H9 (cell line): ENCODE data around the gene RAB11FIP5. TPM values are rescaled to one million over a fixed set of nuclear protein-coding genes. Genes with fewer than 3 reads are reported as not detected.

Experiments used
- DNase-seq: peaks from one replicate; pipeline ENCODE4 v3.0.0-alpha.2; 2017
- H2AFZ ChIP-seq: one replicate; pipeline ENCODE4 v1.6.1; 2013; ENCODE audit warnings: mild to moderate bottlenecking, low read length, control low read depth, moderate library complexity
- H2AK5ac ChIP-seq: 2 replicates; pipeline ENCODE4 v1.6.1; 2013; ENCODE audit warnings: low read length, control low read depth, mixed read lengths; ENCODE audit not compliant: insufficient read length
- H2BK120ac ChIP-seq: one replicate; pipeline ENCODE4 v1.6.1; 2013; ENCODE audit warnings: low read depth, mild to moderate bottlenecking, low read length, control low read depth, inconsistent platforms; ENCODE audit not compliant: poor library complexity, severe bottlenecking
- H2BK12ac ChIP-seq: 2 replicates; pipeline ENCODE4 v1.6.1; 2013; ENCODE audit warnings: low read length, control low read depth, mixed read lengths, low read depth; ENCODE audit not compliant: insufficient read length
- H2BK15ac ChIP-seq: 2 replicates; pipeline ENCODE4 v1.6.1; 2013; ENCODE audit warnings: low read depth, low read length, control low read depth
- H2BK20ac ChIP-seq: one replicate; pipeline ENCODE4 v1.6.1; 2013; ENCODE audit warnings: low read depth, mild to moderate bottlenecking, low read length, control low read depth, inconsistent platforms; ENCODE audit not compliant: poor library complexity, severe bottlenecking
- H2BK5ac ChIP-seq: 2 replicates; pipeline ENCODE4 v1.6.1; 2013; ENCODE audit warnings: low read length, control low read depth, mixed read lengths; ENCODE audit not compliant: insufficient read length
- H3K14ac ChIP-seq: 2 replicates; pipeline ENCODE4 v1.6.1; 2013; ENCODE audit warnings: low read length, control low read depth; ENCODE audit not compliant: insufficient read depth
- H3K18ac ChIP-seq: 2 replicates; pipeline ENCODE4 v1.6.1; 2013; ENCODE audit warnings: low read depth, mild to moderate bottlenecking, mixed read lengths, low read length, control low read depth; ENCODE audit not compliant: insufficient read length
- H3K23ac ChIP-seq: 2 replicates; pipeline ENCODE4 v1.6.1; 2013; ENCODE audit warnings: low read length, control low read depth, mixed read lengths, low read depth; ENCODE audit not compliant: insufficient read length
- H3K23me2 ChIP-seq: 2 replicates; pipeline ENCODE4 v1.6.1; 2013; ENCODE audit warnings: low read depth, mild to moderate bottlenecking, mixed read lengths, low read length, control low read depth; ENCODE audit not compliant: insufficient read length, poor library complexity, severe bottlenecking
- H3K27ac ChIP-seq: 2 replicates; pipeline ENCODE4 v1.5.1; 2013; ENCODE audit warnings: low read length, control low read depth, mixed read lengths, low read depth; ENCODE audit not compliant: insufficient read length
- H3K27me3 ChIP-seq: 2 replicates; pipeline ENCODE4 v1.6.1; 2013; ENCODE audit warnings: low read length, control low read depth, inconsistent platforms; ENCODE audit not compliant: insufficient read depth
- H3K4ac ChIP-seq: 2 replicates; pipeline ENCODE4 v1.6.1; 2013; ENCODE audit warnings: low read depth, mild to moderate bottlenecking, control low read depth, inconsistent platforms, low read length, moderate library complexity
- H3K4me1 ChIP-seq: 2 replicates; pipeline ENCODE4 v1.6.1; 2013; ENCODE audit warnings: low read length, control low read depth, inconsistent platforms; ENCODE audit not compliant: insufficient read depth
- H3K4me2 ChIP-seq: 2 replicates; pipeline ENCODE4 v1.6.1; 2013; ENCODE audit warnings: low read length, control low read depth, mixed read lengths; ENCODE audit not compliant: insufficient read length, insufficient read depth
- H3K56ac ChIP-seq: 2 replicates; pipeline ENCODE4 v1.6.1; 2013; ENCODE audit warnings: low read depth, mild to moderate bottlenecking, mixed read lengths, low read length, control low read depth; ENCODE audit not compliant: insufficient read length
- H3K79me1 ChIP-seq: 2 replicates; pipeline ENCODE4 v1.6.1; 2013; ENCODE audit warnings: low read depth, mild to moderate bottlenecking, moderate library complexity, low read length, control low read depth, inconsistent platforms; ENCODE audit not compliant: insufficient read depth, poor library complexity, severe bottlenecking
- H3K79me2 ChIP-seq: 2 replicates; pipeline ENCODE4 v1.6.1; 2013; ENCODE audit warnings: low read length, control low read depth, inconsistent platforms; ENCODE audit not compliant: insufficient read depth
- H3K9ac ChIP-seq: 2 replicates; pipeline ENCODE4 v1.6.1; 2013; ENCODE audit warnings: low read length, control low read depth, mixed read lengths; ENCODE audit not compliant: insufficient read length; ENCODE audit errors: extremely low read depth
- H3K9me3 ChIP-seq: one replicate; pipeline ENCODE4 v1.6.1; 2013; ENCODE audit warnings: low read depth, low read length, inconsistent platforms; ENCODE audit not compliant: control insufficient read depth
- H3T11ph ChIP-seq: one replicate; pipeline ENCODE4 v1.6.1; 2013; ENCODE audit warnings: mild to moderate bottlenecking, low read length, control low read depth, inconsistent platforms
- H4K20me1 ChIP-seq: one replicate; pipeline ENCODE4 v1.6.1; 2013; ENCODE audit not compliant: control insufficient read depth, insufficient read length, insufficient read depth
- H4K5ac ChIP-seq: 2 replicates; pipeline ENCODE4 v1.6.1; 2013; ENCODE audit warnings: low read depth, mild to moderate bottlenecking, mixed read lengths, low read length, control low read depth; ENCODE audit not compliant: insufficient read length
- H4K8ac ChIP-seq: replicated peaks from 2 replicates; pipeline ENCODE4 v1.6.1; 2013; ENCODE audit warnings: low read length, control low read depth, mixed read lengths, low read depth; ENCODE audit not compliant: insufficient read length
- H4K91ac ChIP-seq: 2 replicates; pipeline ENCODE4 v1.6.1; 2013; ENCODE audit warnings: low read depth, mild to moderate bottlenecking, moderate library complexity, mixed read lengths, low read length, control low read depth; ENCODE audit not compliant: insufficient read length
- H3K27ac Mint-ChIP-seq, 3 experiments: 2 replicates in 2 of 3; 3 replicates in 1 of 3; pipeline ENCODE4 v1.8.0; 2020 to 2021; ENCODE audit warnings: mixed read lengths in 3 of 3, mild to moderate bottlenecking in 1 of 3, moderate library complexity in 1 of 3
- H3K27me3 Mint-ChIP-seq: 2 replicates; pipeline ENCODE4 v1.8.0; 2021; ENCODE audit warnings: low read depth, mild to moderate bottlenecking, moderate library complexity, mixed read lengths
- H3K36me3 Mint-ChIP-seq, 3 experiments: 2 replicates in 2 of 3; 3 replicates in 1 of 3; pipeline ENCODE4 v1.8.0; 2020 to 2021; ENCODE audit warnings: low read depth in 3 of 3, mixed read lengths in 3 of 3; ENCODE audit not compliant: insufficient read depth in 1 of 3
- H3K4me1 Mint-ChIP-seq, 2 experiments: 2 replicates each; pipeline ENCODE4 v1.8.0; 2020; ENCODE audit warnings: mixed read lengths in 2 of 2
- H3K4me3 Mint-ChIP-seq, 2 experiments: 2 replicates in 1 of 2; 3 replicates in 1 of 2; pipeline ENCODE4 v1.8.0; 2020 to 2021; ENCODE audit warnings: mild to moderate bottlenecking in 2 of 2, mixed read lengths in 2 of 2, moderate library complexity in 1 of 2
- H3K9me3 Mint-ChIP-seq, 2 experiments: 2 replicates in 1 of 2; 3 replicates in 1 of 2; pipeline ENCODE4 v1.8.0; 2020; ENCODE audit warnings: mild to moderate bottlenecking in 2 of 2, mixed read lengths in 2 of 2, moderate library complexity in 1 of 2
- WGBS: extraction: QIAGEN DNeasy Blood & Tissue Kit; methylation state at CpG from one replicate; pipeline ENCODE4 v1.1.7; 2013; ENCODE audit warnings: missing lambda C conversion rate, low lambda C conversion rate, mixed read lengths; ENCODE audit not compliant: insufficient read length; ENCODE audit errors: extremely low coverage; 5-methylcytosine and 5-hydroxymethylcytosine counted together
- total RNA-seq: library from RNA; stranded (reverse); gene quantifications from 2 replicates; pipeline ENCODE4 v1.2.1, GENCODE V29; 2021
- TF ChIP-seq, protein P1 (sequence below): fragments of 200-600 bp; sonication (generic); conservative IDR thresholded peaks from 3 replicates; pipeline ENCODE4 v1.8.0; 2021; ENCODE audit warnings: antibody characterized with exemption, mild to moderate bottlenecking

Gene RAB11FIP5
- total RNA-seq, 1 experiment from 2014 or later: 7.1 TPM

DNA sequence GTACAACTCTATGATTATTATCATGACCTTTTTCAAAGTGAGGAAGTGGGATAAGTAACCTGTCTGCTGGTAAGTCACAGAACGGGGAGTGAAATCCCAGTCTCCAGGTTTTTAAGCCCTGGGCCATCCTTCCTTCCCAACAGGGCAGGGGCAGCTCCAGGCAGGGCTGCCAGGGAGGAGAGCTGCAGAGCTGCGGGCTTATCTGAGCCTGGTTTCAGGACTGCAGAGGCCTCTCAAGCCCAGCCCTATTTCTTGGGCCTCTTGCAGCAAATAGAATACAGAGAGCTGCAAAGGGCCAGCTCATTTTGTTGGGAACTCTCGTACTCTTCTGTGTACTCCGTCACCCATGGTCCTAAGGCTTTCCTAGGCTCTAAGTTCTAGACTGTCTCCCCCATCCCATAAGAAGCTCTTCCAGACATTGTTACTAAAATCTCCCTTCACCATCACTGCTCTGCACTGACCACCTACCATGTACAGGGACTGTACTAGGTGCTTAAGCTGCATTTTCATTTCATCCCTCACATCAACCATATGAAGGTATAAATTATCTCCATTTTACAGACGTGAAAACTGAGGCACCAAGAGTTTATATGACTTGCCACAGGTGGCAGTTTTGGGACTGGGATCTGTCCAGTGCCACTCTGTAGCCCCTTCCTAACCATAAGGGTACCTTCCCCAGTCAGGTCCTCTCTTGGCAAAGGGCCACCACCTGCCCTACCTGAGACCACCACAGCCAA, 3.1 kb downstream of the RAB11FIP5 start:
- H3K18ac ChIP-seq: no peak overlapping the region
- H2BK120ac ChIP-seq: no peak overlapping the region
- H2AK5ac ChIP-seq: no peak overlapping the region
- no peak overlapping the region for H2AFZ ChIP-seq
- no peak overlapping the region for H3K14ac ChIP-seq
- H3K27ac ChIP-seq: no peak overlapping the region
- Mint-ChIP-seq H3K4me3 (0 out of 5 replicates have a peak overlapping the region, but pooled peaks of 1 of the 2 experiments have one; percentile 95), H3K4me1 (peaks cover 17 to 23% of the 10 kb centered on the region in 2 experiments), H3K9me3 (peaks cover 2 to 3% of the 10 kb centered on the region in 2 experiments; a peak in 1 of 5 replicates), H3K27me3 (peaks cover 15% of the 10 kb centered on the region), H3K36me3 (peaks cover 3 to 5% (median 3%) of the 10 kb centered on the region in 3 experiments; a peak in 5 of 7 replicates), H3K27ac (no peak overlapping the region)
- no peak overlapping the region for H3T11ph ChIP-seq
- no peak overlapping the region for H4K8ac ChIP-seq
- H3K9ac ChIP-seq: no peak overlapping the region
- H2BK20ac ChIP-seq: no peak overlapping the region
- no peak overlapping the region for H2BK5ac ChIP-seq
- TF ChIP-seq, protein P1, sequence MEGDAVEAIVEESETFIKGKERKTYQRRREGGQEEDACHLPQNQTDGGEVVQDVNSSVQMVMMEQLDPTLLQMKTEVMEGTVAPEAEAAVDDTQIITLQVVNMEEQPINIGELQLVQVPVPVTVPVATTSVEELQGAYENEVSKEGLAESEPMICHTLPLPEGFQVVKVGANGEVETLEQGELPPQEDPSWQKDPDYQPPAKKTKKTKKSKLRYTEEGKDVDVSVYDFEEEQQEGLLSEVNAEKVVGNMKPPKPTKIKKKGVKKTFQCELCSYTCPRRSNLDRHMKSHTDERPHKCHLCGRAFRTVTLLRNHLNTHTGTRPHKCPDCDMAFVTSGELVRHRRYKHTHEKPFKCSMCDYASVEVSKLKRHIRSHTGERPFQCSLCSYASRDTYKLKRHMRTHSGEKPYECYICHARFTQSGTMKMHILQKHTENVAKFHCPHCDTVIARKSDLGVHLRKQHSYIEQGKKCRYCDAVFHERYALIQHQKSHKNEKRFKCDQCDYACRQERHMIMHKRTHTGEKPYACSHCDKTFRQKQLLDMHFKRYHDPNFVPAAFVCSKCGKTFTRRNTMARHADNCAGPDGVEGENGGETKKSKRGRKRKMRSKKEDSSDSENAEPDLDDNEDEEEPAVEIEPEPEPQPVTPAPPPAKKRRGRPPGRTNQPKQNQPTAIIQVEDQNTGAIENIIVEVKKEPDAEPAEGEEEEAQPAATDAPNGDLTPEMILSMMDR: no peak
- H4K20me1 ChIP-seq: no peaks in the 10 kb centered on the region
- no CpG with 5 or more reads among the region's 5 CpGs for WGBS
- H4K91ac ChIP-seq: no peak overlapping the region
- H4K5ac ChIP-seq: no peak overlapping the region
- H2BK12ac ChIP-seq: no peak overlapping the region
- H3K9me3 ChIP-seq: no peaks in the 10 kb centered on the region
- H3K56ac ChIP-seq: no peak overlapping the region
- no peak for DNase-seq
- no peaks in the 10 kb centered on the region for H3K27me3 ChIP-seq
- no peaks in the 10 kb centered on the region; the same call in 1 of the 2 replicates for H3K79me2 ChIP-seq
- H3K4me2 ChIP-seq: no peak overlapping the region
- no peak overlapping the region for H3K23ac ChIP-seq
- H3K4ac ChIP-seq: no peak overlapping the region
- H3K4me1 ChIP-seq: no peaks in the 10 kb centered on the region; the same call in 1 of the 2 replicates
- H2BK15ac ChIP-seq: no peak overlapping the region
- no peaks in the 10 kb centered on the region for H3K79me1 ChIP-seq
- H3K23me2 ChIP-seq: peaks cover 7% of the 10 kb centered on the region
